Caco-2 (cell line): ENCODE data around the gene P2RX7. TPM values are rescaled to one million over a fixed set of nuclear protein-coding genes. Genes with fewer than 3 reads are reported as not detected.

Source experiments
- Bru-seq: library from RNA; stranded (reverse); fragments of 400-500 nt; gene quantifications from one replicate; lab custom pipeline; 2021; lab: Mats Ljungman, UMichigan
- BruChase-seq, 2 experiments: library from RNA; stranded (reverse); fragments of 400-500 nt; gene quantifications; one replicate each; lab custom pipeline; 2021; lab: Mats Ljungman, UMichigan
- BruUV-seq: library from RNA; stranded (reverse); fragments of 400-500 nt; replicated peaks from 2 replicates; lab custom pipeline; 2021; lab: Mats Ljungman, UMichigan
- CTCF ChIA-PET: fragments of 300-600 bp; sonication (Branson Sonifier 250); formaldehyde crosslinking; loops from one replicate; lab custom pipeline; 2022; ENCODE audit warnings: antibody characterized with exemption; lab: Charles Lee
- POLR2A ChIA-PET: fragments of 300-600 bp; sonication (Branson Sonifier 250); formaldehyde crosslinking; loops from one replicate; lab custom pipeline; 2022; ENCODE audit warnings: antibody characterized with exemption; lab: Charles Lee
- DNase-seq, 2 experiments: peaks; one replicate each; pipeline versions ENCODE4 v3.0.0 to v3.0.0-alpha.2; 2020 to 2022
- H3K27me3 ChIP-seq: replicated peaks from 2 replicates; pipeline ENCODE4 v1.6.0; 2011; ENCODE audit warnings: low read length; ENCODE audit not compliant: control insufficient read depth, insufficient read depth
- H3K36me3 ChIP-seq: 2 replicates; pipeline ENCODE4 v1.5.1; 2011; ENCODE audit warnings: low read length; ENCODE audit not compliant: control insufficient read depth, insufficient read depth
- H3K4me1 ChIP-seq: fragments of 250-450 bp; sonication (Bioruptor Pico); 2 replicates; pipeline ENCODE4 v1.5.1; 2020; ENCODE audit warnings: mild to moderate bottlenecking
- H3K4me3 ChIP-seq: 2 replicates; pipeline ENCODE4 v1.5.1; 2011; ENCODE audit warnings: low read depth, mild to moderate bottlenecking, control low read depth, low read length
- H3K9me3 ChIP-seq: fragments of 250-450 bp; sonication (Bioruptor Pico); 2 replicates; pipeline ENCODE4 v1.5.1; 2020; ENCODE audit warnings: mild to moderate bottlenecking, moderate library complexity
- H3K27ac Mint-ChIP-seq: one replicate; pipeline ENCODE4 v1.8.0; 2022; ENCODE audit warnings: mixed read lengths; ENCODE audit not compliant: unreplicated experiment
- H3K27me3 Mint-ChIP-seq: one replicate; pipeline ENCODE4 v1.8.0; 2022; ENCODE audit warnings: mixed read lengths; ENCODE audit not compliant: insufficient read depth, unreplicated experiment
- H3K36me3 Mint-ChIP-seq: one replicate; pipeline ENCODE4 v1.8.0; 2022; ENCODE audit warnings: mild to moderate bottlenecking, mixed read lengths; ENCODE audit not compliant: insufficient read depth, unreplicated experiment
- H3K4me1 Mint-ChIP-seq: one replicate; pipeline ENCODE4 v1.8.0; 2022; ENCODE audit warnings: low read depth, mixed read lengths; ENCODE audit not compliant: unreplicated experiment
- H3K4me3 Mint-ChIP-seq: one replicate; pipeline ENCODE4 v1.8.0; 2022; ENCODE audit warnings: mild to moderate bottlenecking, moderate library complexity, mixed read lengths; ENCODE audit not compliant: unreplicated experiment
- H3K9me3 Mint-ChIP-seq: one replicate; pipeline ENCODE4 v1.8.0; 2022; ENCODE audit warnings: mixed read lengths; ENCODE audit not compliant: unreplicated experiment
- intact Hi-C: fragments of 100-400 bp; cut with micrococcal nuclease; formaldehyde crosslinking; loops from one replicate; pipeline ENCODE4 v1.10.0; 2022; ENCODE audit not compliant: unreplicated experiment
- long read RNA-seq: library from polyadenylated mRNA; stranded (forward); transcript quantifications from one replicate; pipeline ENCODE4 v2.0.0, GENCODE V29; 2022
- total RNA-seq: library from RNA; stranded (reverse); gene quantifications from 2 replicates; pipeline ENCODE4 v1.2.3, GENCODE V29; 2022
- TF ChIP-seq, protein P1 (sequence below), 2 experiments: fragments of 200-600 bp in 1 of 2; IDR thresholded peaks; 1 replicate in 1 of 2; 2 replicates in 1 of 2; pipeline versions ENCODE4 v1.5.1 to v1.8.0; 2011 to 2022; ENCODE audit warnings: antibody characterized with exemption in 1 of 2, control low read depth in 1 of 2, inconsistent platforms in 1 of 2, low read depth in 1 of 2, low read length in 1 of 2, mild to moderate bottlenecking in 1 of 2, moderate library complexity in 1 of 2; ENCODE audit not compliant: insufficient read depth in 1 of 2, severe bottlenecking in 1 of 2, unreplicated experiment in 1 of 2

Gene P2RX7
- not detected in 2 replicates for total RNA-seq
- Bru-seq, nascent RNA: percentile 1 among the genes with signal in this experiment
- not detected for BruChase-seq, experiment 1, labeled RNA remaining after a 2-hour chase
- BruChase-seq, experiment 2, labeled RNA remaining after a 6-hour chase: percentile 4 among the genes with signal in this experiment
- long read RNA-seq: 0 reads

DNA sequence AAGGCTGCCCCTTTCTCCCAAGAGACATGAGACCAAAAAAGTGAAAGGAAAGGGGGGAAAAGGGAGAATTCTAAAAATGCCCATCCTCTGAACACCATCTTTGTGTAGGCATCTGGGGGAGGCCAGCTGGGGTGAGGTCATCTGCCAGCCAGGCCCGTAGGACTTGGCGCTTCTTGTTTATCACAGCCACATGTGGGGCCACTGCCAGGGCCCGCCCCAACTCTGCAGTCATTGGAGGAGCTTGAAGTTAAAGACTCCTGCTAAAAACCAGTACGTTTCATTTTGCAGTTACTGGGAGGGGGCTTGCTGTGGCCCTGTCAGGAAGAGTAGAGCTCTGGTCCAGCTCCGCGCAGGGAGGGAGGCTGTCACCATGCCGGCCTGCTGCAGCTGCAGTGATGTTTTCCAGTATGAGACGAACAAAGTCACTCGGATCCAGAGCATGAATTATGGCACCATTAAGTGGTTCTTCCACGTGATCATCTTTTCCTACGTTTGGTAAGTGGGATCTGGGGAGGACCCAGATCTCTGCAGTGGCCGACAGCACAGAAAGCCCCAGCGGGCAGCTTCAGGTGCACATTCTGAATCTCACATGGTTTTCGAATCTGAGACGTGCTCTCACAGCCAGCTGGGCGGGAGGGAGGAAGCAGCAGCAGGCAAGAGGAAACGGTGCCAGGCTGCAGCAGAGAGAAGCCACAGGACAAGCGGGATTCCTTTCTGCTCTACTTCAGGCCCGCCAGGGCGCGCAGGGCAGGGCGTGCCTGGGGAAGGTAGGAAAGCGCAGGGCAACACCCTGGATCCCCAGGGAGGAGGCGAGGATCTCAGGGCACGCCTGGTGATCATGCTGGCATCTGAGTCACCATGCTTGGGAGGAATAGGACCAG is at the start of gene P2RX7:
TSS of gene P2RX7 (plus strand) at position 276 of the 881 bp plus-strand sequence. CDS start at position 371, 95 bp downstream.
- Histone ChIP-seq H3K4me1 (no peaks in the 10 kb centered on the region), H3K36me3 (no peaks in the 10 kb centered on the region), H3K27me3 (no peaks in the 10 kb centered on the region), H3K4me3 (no peak within 1 kb of the TSS), H3K9me3 (no peaks in the 10 kb centered on the region)
- intact Hi-C loops: no loop called here
- no TSS peak for BruUV-seq
- TF ChIP-seq, protein P1, sequence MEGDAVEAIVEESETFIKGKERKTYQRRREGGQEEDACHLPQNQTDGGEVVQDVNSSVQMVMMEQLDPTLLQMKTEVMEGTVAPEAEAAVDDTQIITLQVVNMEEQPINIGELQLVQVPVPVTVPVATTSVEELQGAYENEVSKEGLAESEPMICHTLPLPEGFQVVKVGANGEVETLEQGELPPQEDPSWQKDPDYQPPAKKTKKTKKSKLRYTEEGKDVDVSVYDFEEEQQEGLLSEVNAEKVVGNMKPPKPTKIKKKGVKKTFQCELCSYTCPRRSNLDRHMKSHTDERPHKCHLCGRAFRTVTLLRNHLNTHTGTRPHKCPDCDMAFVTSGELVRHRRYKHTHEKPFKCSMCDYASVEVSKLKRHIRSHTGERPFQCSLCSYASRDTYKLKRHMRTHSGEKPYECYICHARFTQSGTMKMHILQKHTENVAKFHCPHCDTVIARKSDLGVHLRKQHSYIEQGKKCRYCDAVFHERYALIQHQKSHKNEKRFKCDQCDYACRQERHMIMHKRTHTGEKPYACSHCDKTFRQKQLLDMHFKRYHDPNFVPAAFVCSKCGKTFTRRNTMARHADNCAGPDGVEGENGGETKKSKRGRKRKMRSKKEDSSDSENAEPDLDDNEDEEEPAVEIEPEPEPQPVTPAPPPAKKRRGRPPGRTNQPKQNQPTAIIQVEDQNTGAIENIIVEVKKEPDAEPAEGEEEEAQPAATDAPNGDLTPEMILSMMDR (IDR thresholded peaks at IDR 0.05; ENCODE audit: insufficient read depth in 1 of 2, low read depth in 1 of 2, low read length in 1 of 2, severe bottlenecking in 1 of 2, unreplicated experiment in 1 of 2): no peak
- no peak within 1 kb of the TSS for H3K27ac Mint-ChIP-seq
- peaks cover 8% of the 10 kb centered on the region for H3K4me1 Mint-ChIP-seq
- no peaks in the 10 kb centered on the region for H3K27me3 Mint-ChIP-seq
- H3K4me3 Mint-ChIP-seq: no peak within 1 kb of the TSS
- H3K36me3 Mint-ChIP-seq: no peaks in the 10 kb centered on the region
- no peak for DNase-seq
- POLR2A ChIA-PET: no interaction called here
- no peaks in the 10 kb centered on the region for H3K9me3 Mint-ChIP-seq
- CTCF ChIA-PET: no interaction called here

DNA sequence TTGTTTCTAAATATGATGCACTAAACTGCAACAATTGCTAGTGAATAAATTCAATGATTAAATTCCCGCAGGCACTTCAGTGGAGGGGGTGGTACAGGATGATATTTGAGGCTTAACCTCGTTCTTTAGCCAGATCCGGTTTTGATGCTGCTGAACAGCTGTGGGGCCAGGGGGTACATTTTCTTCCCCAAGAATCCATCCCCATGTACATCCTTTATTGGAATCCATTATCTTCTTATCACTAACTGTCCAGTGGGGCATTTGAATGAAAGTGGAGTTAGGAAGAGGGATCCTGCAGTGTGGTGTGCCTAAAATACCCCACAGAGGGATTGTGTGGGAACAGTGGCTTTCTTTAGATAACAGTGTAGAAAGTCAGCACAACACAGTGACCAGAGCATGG is 48.4 kb upstream of the P2RX7 start:
- no peak overlapping the region for H3K4me3 Mint-ChIP-seq
- Histone ChIP-seq H3K4me3 (no peak overlapping the region), H3K9me3 (no peaks in the 10 kb centered on the region), H3K36me3 (no peaks in the 10 kb centered on the region), H3K27me3 (no peaks in the 10 kb centered on the region), H3K4me1 (no peaks in the 10 kb centered on the region)
- no peaks in the 10 kb centered on the region for H3K27me3 Mint-ChIP-seq
- POLR2A ChIA-PET: no interaction called here
- intact Hi-C loops: no loop called here
- CTCF ChIA-PET: no interaction called here
- no peak for DNase-seq
- no peak overlapping the region for H3K27ac Mint-ChIP-seq
- TF ChIP-seq, protein P1 (IDR thresholded peaks at IDR 0.05; ENCODE audit: insufficient read depth in 1 of 2, low read depth in 1 of 2, low read length in 1 of 2, severe bottlenecking in 1 of 2, unreplicated experiment in 1 of 2): no peak
- no TSS peak for BruUV-seq
- H3K36me3 Mint-ChIP-seq: no peaks in the 10 kb centered on the region
- H3K9me3 Mint-ChIP-seq: no peaks in the 10 kb centered on the region
- H3K4me1 Mint-ChIP-seq: no peaks in the 10 kb centered on the region

DNA sequence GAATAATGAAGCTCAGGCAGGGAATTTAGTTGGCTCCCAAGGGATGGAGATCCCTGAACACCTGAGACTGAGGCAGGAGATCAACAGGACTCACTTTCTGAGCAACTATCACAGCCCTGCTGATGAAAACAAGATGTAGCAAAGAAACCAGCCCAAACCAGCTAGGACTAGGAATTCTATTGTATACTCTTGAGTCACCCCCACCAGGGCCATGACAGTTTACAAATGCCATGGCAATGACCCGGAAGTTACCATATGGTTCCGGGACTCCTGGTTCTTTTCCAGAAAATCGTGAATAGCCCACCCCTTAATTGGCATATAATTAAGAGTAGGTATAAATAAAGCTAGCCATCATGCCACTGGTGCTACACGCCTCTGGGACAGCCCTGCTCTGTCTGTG is 47.6 kb upstream of the P2RX7 start:
- ChIA-PET POLR2A (no interaction called here), CTCF (no interaction called here)
- DNase-seq: no peak
- intact Hi-C loops: no loop called here
- no peaks in the 10 kb centered on the region for H3K27me3 Mint-ChIP-seq
- no peaks in the 10 kb centered on the region for H3K4me1 Mint-ChIP-seq
- Histone ChIP-seq H3K27me3 (no peaks in the 10 kb centered on the region), H3K9me3 (no peaks in the 10 kb centered on the region), H3K4me3 (no peak overlapping the region), H3K36me3 (no peaks in the 10 kb centered on the region), H3K4me1 (no peaks in the 10 kb centered on the region; the same call in 1 of the 2 replicates)
- TF ChIP-seq, protein P1 (IDR thresholded peaks at IDR 0.05; ENCODE audit: insufficient read depth in 1 of 2, low read depth in 1 of 2, low read length in 1 of 2, severe bottlenecking in 1 of 2, unreplicated experiment in 1 of 2): no peak
- no peaks in the 10 kb centered on the region for H3K36me3 Mint-ChIP-seq
- H3K9me3 Mint-ChIP-seq: no peaks in the 10 kb centered on the region
- BruUV-seq: no TSS peak
- no peak overlapping the region for H3K4me3 Mint-ChIP-seq
- no peak overlapping the region for H3K27ac Mint-ChIP-seq
